GM12891 (cell line): ENCODE results near the gene SMIM21.

Experiments
- POLR2A ChIP-seq: IDR thresholded peaks from 2 replicates; pipeline ENCODE4 v1.6.1; 2011; ENCODE audit warnings: low read depth, low read length, control low read depth
- POLR2AphosphoS5 ChIP-seq: IDR thresholded peaks from 2 replicates; pipeline ENCODE4 v1.6.1; 2011; ENCODE audit warnings: low read depth, low read length, control low read depth
- TAF1 ChIP-seq: IDR thresholded peaks from 2 replicates; pipeline ENCODE4 v1.6.1; 2011; ENCODE audit warnings: low read depth, low read length, control low read depth

DNA sequence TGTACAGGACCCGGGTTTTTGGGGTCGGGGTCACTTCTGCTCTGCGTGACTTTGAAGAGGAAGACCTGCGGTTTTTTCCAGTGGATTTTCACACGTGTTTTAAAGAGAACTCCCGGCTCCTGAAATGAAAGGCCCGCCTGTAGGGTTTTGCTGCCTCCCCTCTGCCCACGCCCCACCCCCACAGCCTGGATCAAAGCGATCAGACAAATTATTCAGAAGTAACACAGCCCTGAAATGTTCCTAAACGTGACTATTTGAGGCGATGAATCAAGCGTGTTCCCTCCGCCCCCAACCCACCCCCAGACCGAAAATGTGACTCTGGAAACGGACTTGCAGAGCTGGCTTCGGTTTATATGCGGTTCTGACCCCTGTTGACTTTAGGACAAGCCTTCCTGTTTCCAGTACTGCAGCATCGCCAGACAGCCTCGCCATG is 28.7 kb upstream of the SMIM21 start:
- TF ChIP-seq POLR2A (no peak), POLR2AphosphoS5 (no peak), TAF1 (no peak)
